A549 treated with GW870086 at 1 μM for 4 hours (cell line): ENCODE results near the gene ALB. TPM values are rescaled to one million over a fixed set of nuclear protein-coding genes. Genes with fewer than 3 reads are reported as not detected.

Experiments
- total RNA-seq: library from RNA; stranded (reverse); fragments of 200-300 nt; extraction: Qiagen RNA extraction; gene quantifications from 5 replicates; pipeline ENCODE4 v1.2.3, GENCODE V29; 2022; ENCODE audit warnings: low read depth

ALB gene
- 0.19 to 2.7 TPM in 2 of 5 replicates, not detected in the others for total RNA-seq

DNA sequence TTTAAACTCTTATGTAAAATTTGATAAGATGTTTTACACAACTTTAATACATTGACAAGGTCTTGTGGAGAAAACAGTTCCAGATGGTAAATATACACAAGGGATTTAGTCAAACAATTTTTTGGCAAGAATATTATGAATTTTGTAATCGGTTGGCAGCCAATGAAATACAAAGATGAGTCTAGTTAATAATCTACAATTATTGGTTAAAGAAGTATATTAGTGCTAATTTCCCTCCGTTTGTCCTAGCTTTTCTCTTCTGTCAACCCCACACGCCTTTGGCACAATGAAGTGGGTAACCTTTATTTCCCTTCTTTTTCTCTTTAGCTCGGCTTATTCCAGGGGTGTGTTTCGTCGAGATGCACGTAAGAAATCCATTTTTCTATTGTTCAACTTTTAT, at the start of gene ALB:
Gene ALB (plus strand): TSS at position 246 of the 400 bp plus-strand sequence. CDS start 41 bp downstream, at position 287.

DNA sequence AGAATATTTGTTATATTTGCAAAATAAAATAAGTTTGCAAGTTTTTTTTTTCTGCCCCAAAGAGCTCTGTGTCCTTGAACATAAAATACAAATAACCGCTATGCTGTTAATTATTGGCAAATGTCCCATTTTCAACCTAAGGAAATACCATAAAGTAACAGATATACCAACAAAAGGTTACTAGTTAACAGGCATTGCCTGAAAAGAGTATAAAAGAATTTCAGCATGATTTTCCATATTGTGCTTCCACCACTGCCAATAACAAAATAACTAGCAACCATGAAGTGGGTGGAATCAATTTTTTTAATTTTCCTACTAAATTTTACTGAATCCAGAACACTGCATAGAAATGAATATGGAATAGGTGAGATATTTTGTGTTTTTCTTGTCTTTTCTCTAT, 31.9 kb downstream of the ALB start, which contains the start of gene AFP:
Gene AFP (plus strand): TSS at position 238 of the 400 bp plus-strand sequence. CDS start 42 bp downstream, at position 280.

Other genes with a start within 250 kb of the ALB start
- gene ANKRD17, start 145.5 kb upstream of the ALB start, total RNA-seq: 20.0 to 26.3 TPM (median 24.6 TPM) in 5 replicates
- 1.5 to 7.6 TPM (median 2.3 TPM) in 5 replicates for gene AFP, start 31.9 kb downstream of the ALB start, total RNA-seq
- gene AFM, start 77.5 kb downstream of the ALB start, total RNA-seq: not detected in 5 replicates
- 0.81 to 1.2 TPM (median 1.1 TPM) in 5 replicates for gene RASSF6, start 216.1 kb downstream of the ALB start, total RNA-seq